ENCODE results near the gene PARP1. TPM values are rescaled to one million over a fixed set of nuclear protein-coding genes. Genes with fewer than 3 reads are reported as not detected.

PARP1 gene
- total RNA-seq, 1 donor from 2014 or later = 237 TPM

- Histone ChIP-seq H3K9ac (no peak overlapping the region), H3K4me1 (peaks cover 14% of the 10 kb centered on the region), H3K36me3 (peaks cover 5% of the 10 kb centered on the region), H3K4me2 (no peak overlapping the region), H3K9me3 (ENCODE audit: low read depth) (no peaks in the 10 kb centered on the region), H3K27ac (no peak overlapping the region), H3K79me2 (ENCODE audit: low read depth) (peaks cover 40% of the 10 kb centered on the region), H3K4me3 (no peak overlapping the region), H3K27me3 (no peaks in the 10 kb centered on the region), H2AFZ (replicated peaks) (no peak overlapping the region), H3F3A (ENCODE audit: low read depth) (no peaks in the 10 kb centered on the region), H4K20me1 (ENCODE audit: low read depth) (peaks cover 42% of the 10 kb centered on the region)
- H3K4me1 Mint-ChIP-seq = no peaks in the 10 kb centered on the region
- TF ChIP-seq CTCF (IDR thresholded peaks at IDR 0.05) (no peak), EZH2phosphoT487 (IDR thresholded peaks at IDR 0.05) (no peak), EZH2 (IDR thresholded peaks at IDR 0.05) (no peak)
- peaks cover 44% of the 10 kb centered on the region for H3K36me3 Mint-ChIP-seq
- no peak for DNase-seq (ENCODE audit: low spot score)
- H3K27ac Mint-ChIP-seq = no peak overlapping the region
- H3K9me3 Mint-ChIP-seq = no peaks in the 10 kb centered on the region
- no peak overlapping the region for H3K4me3 Mint-ChIP-seq
- no peaks in the 10 kb centered on the region for H3K27me3 Mint-ChIP-seq (ENCODE audit: insufficient read depth, low read depth)
Measured at GRCh38 chr1:226390681-226391080, 17.2 kb downstream of the PARP1 start.

- peaks cover 44% of the 10 kb centered on the region for H3K36me3 Mint-ChIP-seq
- no peaks in the 10 kb centered on the region for H3K9me3 Mint-ChIP-seq
Measured at GRCh38 chr1:226388131-226388530, 19.8 kb downstream of the PARP1 start.

GRCh38 chr1:226384717-226385116 is 23.2 kb downstream of the PARP1 start:
- H3K36me3 Mint-ChIP-seq = peaks cover 45% of the 10 kb centered on the region
- Histone ChIP-seq H3K4me2 (no peak overlapping the region), H3K9me3 (ENCODE audit: low read depth) (no peaks in the 10 kb centered on the region), H3K4me1 (no peaks in the 10 kb centered on the region), H4K20me1 (ENCODE audit: low read depth) (peaks cover 8% of the 10 kb centered on the region), H3K79me2 (ENCODE audit: low read depth) (no peaks in the 10 kb centered on the region), H3K27me3 (no peaks in the 10 kb centered on the region), H3K9ac (no peak overlapping the region), H3K36me3 (peaks cover 11% of the 10 kb centered on the region), H2AFZ (replicated peaks) (no peak overlapping the region), H3F3A (ENCODE audit: low read depth) (no peaks in the 10 kb centered on the region), H3K4me3 (no peak overlapping the region), H3K27ac (no peak overlapping the region)
- TF ChIP-seq CTCF (IDR thresholded peaks at IDR 0.05) (no peak), EZH2phosphoT487 (IDR thresholded peaks at IDR 0.05) (no peak), EZH2 (IDR thresholded peaks at IDR 0.05) (no peak)
- H3K9me3 Mint-ChIP-seq = no peaks in the 10 kb centered on the region
- no peaks in the 10 kb centered on the region for H3K27me3 Mint-ChIP-seq (ENCODE audit: insufficient read depth, low read depth)
- no peak for DNase-seq (ENCODE audit: low spot score)
- H3K27ac Mint-ChIP-seq = no peak overlapping the region
- no peaks in the 10 kb centered on the region for H3K4me1 Mint-ChIP-seq
- no peak overlapping the region for H3K4me3 Mint-ChIP-seq

More at GRCh38 chr1:226388131-226388530, 19.8 kb downstream of the PARP1 start:
- no peak overlapping the region for H3K9ac ChIP-seq
- H3K4me3 ChIP-seq = no peak overlapping the region
- H3K79me2 ChIP-seq (ENCODE audit: low read depth) = peaks cover 15% of the 10 kb centered on the region
- no peak overlapping the region for H2AFZ ChIP-seq (replicated peaks)
- peaks cover 12% of the 10 kb centered on the region for H3K4me1 ChIP-seq
- Mint-ChIP-seq H3K27me3 (ENCODE audit: insufficient read depth, low read depth) (no peaks in the 10 kb centered on the region), H3K4me1 (no peaks in the 10 kb centered on the region), H3K27ac (no peak overlapping the region), H3K4me3 (no peak overlapping the region)
- H3K4me2 ChIP-seq = no peak overlapping the region
- H3K27me3 ChIP-seq = no peaks in the 10 kb centered on the region
- peaks cover 24% of the 10 kb centered on the region for H4K20me1 ChIP-seq (ENCODE audit: low read depth)
- peaks cover 6% of the 10 kb centered on the region for H3K36me3 ChIP-seq
- TF ChIP-seq CTCF (IDR thresholded peaks at IDR 0.05) (no peak), EZH2phosphoT487 (IDR thresholded peaks at IDR 0.05) (no peak), EZH2 (IDR thresholded peaks at IDR 0.05) (no peak)
- no peaks in the 10 kb centered on the region for H3F3A ChIP-seq (ENCODE audit: low read depth)
- DNase-seq (ENCODE audit: low spot score) = no peak
- no peaks in the 10 kb centered on the region for H3K9me3 ChIP-seq (ENCODE audit: low read depth)
- H3K27ac ChIP-seq = no peak overlapping the region

Measured in neural progenitor cell (in vitro differentiated cells).